ENCODE results near the gene ZNF791. TPM values are rescaled to one million over a fixed set of nuclear protein-coding genes. Genes with fewer than 3 reads are reported as not detected.

The ZNF791 gene
- total RNA-seq, 2 donors from 2014 or later, result 23.2 to 32.1 TPM

DNA sequence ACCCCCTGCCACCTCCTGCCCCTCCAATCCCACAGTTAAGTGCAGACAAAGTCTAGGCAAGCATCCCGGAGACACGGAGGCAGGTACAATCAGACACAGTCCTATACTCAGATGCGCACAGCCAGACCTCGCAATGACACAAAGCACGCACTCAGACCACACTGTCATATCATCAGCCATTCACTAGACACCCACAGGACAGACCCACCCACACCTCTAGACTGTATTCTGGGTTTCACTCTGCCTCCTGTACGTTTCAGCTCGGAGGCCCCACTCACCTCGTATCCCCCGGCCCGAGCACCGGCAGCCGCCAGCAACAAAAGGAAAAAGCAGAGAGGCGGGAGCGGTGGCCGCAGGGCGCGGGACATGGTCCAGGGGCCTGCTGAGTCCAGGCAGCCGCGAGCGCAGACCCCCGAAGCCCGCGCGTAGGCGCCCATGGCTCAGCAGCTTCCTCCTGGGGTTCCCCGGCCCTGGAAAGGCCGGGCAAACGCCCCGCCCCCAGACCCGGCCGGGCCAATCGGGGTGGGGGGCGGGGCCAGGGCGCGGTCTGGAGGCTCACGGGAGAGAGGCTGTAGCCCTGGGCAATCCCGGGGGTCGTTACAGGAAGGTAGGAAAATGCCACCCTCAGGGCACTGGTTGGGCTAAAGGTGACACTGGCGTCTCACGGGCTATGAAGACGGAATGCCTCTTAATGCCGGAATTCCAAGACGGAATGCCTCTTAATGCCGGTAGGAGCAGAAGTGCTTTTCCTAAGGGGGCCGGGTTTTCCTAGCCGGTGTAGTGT lies 55.7 kb downstream of the ZNF791 start, which contains the start of the genes MAN2B1 and WDR83:
TSS of gene MAN2B1 (minus strand) at position 478 of the 784 bp plus-strand sequence. CDS start at position 437, 41 bp downstream.
TSS of gene WDR83 (plus strand) at position 543 of the 784 bp plus-strand sequence. CDS start 2,984 bp downstream, outside the sequence.
- Histone ChIP-seq H3K27ac (ENCODE audit: low read depth, low read length) (no peak within 1 kb of the TSS), H3K36me3 (ENCODE audit: control insufficient read depth, insufficient read depth, low read length) (peaks cover 33% of the 10 kb centered on the region), H3K4me1 (ENCODE audit: control insufficient read depth, insufficient read depth, low read length) (no peaks in the 10 kb centered on the region), H3K4me3 (ENCODE audit: low read length) (peak within 1 kb of the TSS; percentile 91), H3K9ac (ENCODE audit: extremely low read depth, low read length, poor library complexity, severe bottlenecking) (peak within 1 kb of the TSS; percentile 76), H3K27me3 (ENCODE audit: control insufficient read depth, insufficient read depth, low read length, poor library complexity, severe bottlenecking) (no peaks in the 10 kb centered on the region), H3K9me3 (ENCODE audit: control insufficient read depth, low read length) (no peaks in the 10 kb centered on the region)
- Mint-ChIP-seq H3K36me3 (ENCODE audit: low read depth) (peaks cover 19% of the 10 kb centered on the region), H3K4me3 (peak within 1 kb of the TSS; percentile 96), H3K9me3 (no peaks in the 10 kb centered on the region), H3K4me1 (peaks cover 22% of the 10 kb centered on the region), H3K27ac (peak within 1 kb of the TSS; percentile 95), H3K27me3 (ENCODE audit: insufficient read depth) (no peaks in the 10 kb centered on the region)
- TF ChIP-seq CTCF (conservative IDR thresholded peaks at IDR 0.05), result peak; percentile 21
- peak; percentile 95 for DNase-seq
- WGBS, 2 experiments (ENCODE audit: insufficient coverage in 1 of 2, insufficient read length in 1 of 2), result 4 to 13% methylated on average over 19 to 46 of the region's 46 CpGs

GRCh38 chr19:12667731-12668302 lies 57.1 kb downstream of the ZNF791 start:
- Mint-ChIP-seq H3K4me1 (peaks cover 22% of the 10 kb centered on the region), H3K9me3 (no peaks in the 10 kb centered on the region), H3K36me3 (ENCODE audit: low read depth) (peaks cover 28% of the 10 kb centered on the region), H3K4me3 (peak overlapping the region; percentile 96), H3K27ac (no peak overlapping the region), H3K27me3 (ENCODE audit: insufficient read depth) (no peaks in the 10 kb centered on the region)
- Histone ChIP-seq H3K36me3 (ENCODE audit: control insufficient read depth, insufficient read depth, low read length) (peaks cover 32% of the 10 kb centered on the region), H3K4me3 (ENCODE audit: low read length) (peak overlapping the region; percentile 93), H3K27ac (ENCODE audit: low read depth, low read length) (no peak overlapping the region), H3K9ac (ENCODE audit: extremely low read depth, low read length, poor library complexity, severe bottlenecking) (no peak overlapping the region), H3K9me3 (ENCODE audit: control insufficient read depth, low read length) (no peaks in the 10 kb centered on the region), H3K27me3 (ENCODE audit: control insufficient read depth, insufficient read depth, low read length, poor library complexity, severe bottlenecking) (no peaks in the 10 kb centered on the region), H3K4me1 (ENCODE audit: control insufficient read depth, insufficient read depth, low read length) (no peaks in the 10 kb centered on the region)
- TF ChIP-seq CTCF (conservative IDR thresholded peaks at IDR 0.05), result no peak
- no peak for DNase-seq
- WGBS, 2 experiments (ENCODE audit: insufficient coverage in 1 of 2, insufficient read length in 1 of 2), result 87 to 92% methylated on average over 3 to 4 of the region's 4 CpGs

GRCh38 chr19:12668346-12668745 lies 57.6 kb downstream of the ZNF791 start:
- peaks cover 32% of the 10 kb centered on the region for H3K36me3 ChIP-seq (ENCODE audit: control insufficient read depth, insufficient read depth, low read length)
- no peaks in the 10 kb centered on the region for H3K9me3 Mint-ChIP-seq
- H3K27ac ChIP-seq (ENCODE audit: low read depth, low read length), result no peak overlapping the region
- H3K9me3 ChIP-seq (ENCODE audit: control insufficient read depth, low read length), result no peaks in the 10 kb centered on the region
- peak overlapping the region; percentile 56 for H3K9ac ChIP-seq (ENCODE audit: extremely low read depth, low read length, poor library complexity, severe bottlenecking)
- DNase-seq, result no peak
- H3K4me3 Mint-ChIP-seq, result peak overlapping the region; percentile 96
- WGBS, 2 experiments (ENCODE audit: insufficient coverage in 1 of 2, insufficient read length in 1 of 2), result 82 to 88% methylated on average over 8 of the region's 8 CpGs
- no peaks in the 10 kb centered on the region for H3K4me1 ChIP-seq (ENCODE audit: control insufficient read depth, insufficient read depth, low read length)
- peaks cover 22% of the 10 kb centered on the region for H3K4me1 Mint-ChIP-seq
- peak overlapping the region; percentile 98 for H3K27ac Mint-ChIP-seq
- H3K4me3 ChIP-seq (ENCODE audit: low read length), result peak overlapping the region; percentile 93
- H3K27me3 Mint-ChIP-seq (ENCODE audit: insufficient read depth), result no peaks in the 10 kb centered on the region
- no peak for TF ChIP-seq CTCF (conservative IDR thresholded peaks at IDR 0.05)
- H3K27me3 ChIP-seq (ENCODE audit: control insufficient read depth, insufficient read depth, low read length, poor library complexity, severe bottlenecking), result no peaks in the 10 kb centered on the region
- H3K36me3 Mint-ChIP-seq (ENCODE audit: low read depth), result peaks cover 27% of the 10 kb centered on the region
